Liver (tissue), 3 donors: ENCODE results near the gene RARRES2.
"Not testable (repeated sequence)": the region's sequence is repeated elsewhere in the genome, so short reads cannot be mapped to it uniquely, and the experiment has no call there.

Source experiments
- CTCF ChIP-seq: fragments of 150-350 bp; IDR thresholded peaks from 2 replicates; pipeline ENCODE4 v1.5.1; 2017; ENCODE audit warnings: improper control_type of control experiment, low read depth, low read length; ENCODE audit not compliant: missing input control
- FOXA2 ChIP-seq: IDR thresholded peaks from 2 replicates; pipeline ENCODE4 v1.6.1; 2016; ENCODE audit warnings: antibody characterized with exemption
- HNF4G ChIP-seq: IDR thresholded peaks from 2 replicates; pipeline ENCODE4 v1.6.1; 2016; ENCODE audit warnings: antibody characterized with exemption
- RAD21 ChIP-seq, 2 donors: IDR thresholded peaks; 2 replicates each; pipeline ENCODE4 v1.6.1; 2016; ENCODE audit warnings: antibody characterized with exemption in 2 of 2, mild to moderate bottlenecking in 2 of 2
- TAF1 ChIP-seq: conservative IDR thresholded peaks from 2 replicates; pipeline ENCODE4 v1.6.1; 2016; ENCODE audit warnings: antibody characterized with exemption, mild to moderate bottlenecking
- YY1 ChIP-seq: IDR thresholded peaks from 2 replicates; pipeline ENCODE4 v1.6.1; 2016; ENCODE audit warnings: antibody characterized with exemption, mild to moderate bottlenecking
- TF ChIP-seq, protein P1 (sequence below): IDR thresholded peaks from 2 replicates; pipeline ENCODE4 v1.6.1; 2016; ENCODE audit warnings: antibody characterized with exemption, mild to moderate bottlenecking
- TF ChIP-seq, protein P2 (sequence below): IDR thresholded peaks from 2 replicates; pipeline ENCODE4 v1.6.1; 2016; ENCODE audit warnings: antibody characterized with exemption
- donor health status: healthy.
- donor health status: healthy.

- TF ChIP-seq CTCF; RAD21 (IDR thresholded peaks at IDR 0.05); TAF1; FOXA2; YY1; HNF4G: not testable (repeated sequence)
- TF ChIP-seq, protein P1, sequence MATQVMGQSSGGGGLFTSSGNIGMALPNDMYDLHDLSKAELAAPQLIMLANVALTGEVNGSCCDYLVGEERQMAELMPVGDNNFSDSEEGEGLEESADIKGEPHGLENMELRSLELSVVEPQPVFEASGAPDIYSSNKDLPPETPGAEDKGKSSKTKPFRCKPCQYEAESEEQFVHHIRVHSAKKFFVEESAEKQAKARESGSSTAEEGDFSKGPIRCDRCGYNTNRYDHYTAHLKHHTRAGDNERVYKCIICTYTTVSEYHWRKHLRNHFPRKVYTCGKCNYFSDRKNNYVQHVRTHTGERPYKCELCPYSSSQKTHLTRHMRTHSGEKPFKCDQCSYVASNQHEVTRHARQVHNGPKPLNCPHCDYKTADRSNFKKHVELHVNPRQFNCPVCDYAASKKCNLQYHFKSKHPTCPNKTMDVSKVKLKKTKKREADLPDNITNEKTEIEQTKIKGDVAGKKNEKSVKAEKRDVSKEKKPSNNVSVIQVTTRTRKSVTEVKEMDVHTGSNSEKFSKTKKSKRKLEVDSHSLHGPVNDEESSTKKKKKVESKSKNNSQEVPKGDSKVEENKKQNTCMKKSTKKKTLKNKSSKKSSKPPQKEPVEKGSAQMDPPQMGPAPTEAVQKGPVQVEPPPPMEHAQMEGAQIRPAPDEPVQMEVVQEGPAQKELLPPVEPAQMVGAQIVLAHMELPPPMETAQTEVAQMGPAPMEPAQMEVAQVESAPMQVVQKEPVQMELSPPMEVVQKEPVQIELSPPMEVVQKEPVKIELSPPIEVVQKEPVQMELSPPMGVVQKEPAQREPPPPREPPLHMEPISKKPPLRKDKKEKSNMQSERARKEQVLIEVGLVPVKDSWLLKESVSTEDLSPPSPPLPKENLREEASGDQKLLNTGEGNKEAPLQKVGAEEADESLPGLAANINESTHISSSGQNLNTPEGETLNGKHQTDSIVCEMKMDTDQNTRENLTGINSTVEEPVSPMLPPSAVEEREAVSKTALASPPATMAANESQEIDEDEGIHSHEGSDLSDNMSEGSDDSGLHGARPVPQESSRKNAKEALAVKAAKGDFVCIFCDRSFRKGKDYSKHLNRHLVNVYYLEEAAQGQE = not testable (repeated sequence)
- TF ChIP-seq, protein P2, sequence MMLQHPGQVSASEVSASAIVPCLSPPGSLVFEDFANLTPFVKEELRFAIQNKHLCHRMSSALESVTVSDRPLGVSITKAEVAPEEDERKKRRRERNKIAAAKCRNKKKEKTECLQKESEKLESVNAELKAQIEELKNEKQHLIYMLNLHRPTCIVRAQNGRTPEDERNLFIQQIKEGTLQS = not testable (repeated sequence)
Measured at GRCh38 chr7:150288816-150289215, 52.6 kb downstream of the RARRES2 start.
